ENCODE results near the gene LRP10. TPM values are rescaled to one million over a fixed set of nuclear protein-coding genes. Genes with fewer than 3 reads are reported as not detected.

The LRP10 gene
- total RNA-seq, 2 donors from 2014 or later: 204 to 222 TPM

GRCh38 chr14:22829661-22830442 is 41.7 kb upstream of the LRP10 start, which contains the start of gene MRPL52:
Gene MRPL52, plus strand, starts transcription at chr14:22829887. Its CDS starts 26 bp downstream, at chr14:22829913.
- no peaks in the 10 kb centered on the region for H3K27me3 ChIP-seq
- DNase-seq: peak; percentile 93
- peak within 1 kb of the TSS; percentile 85 to 91 for H3K9ac ChIP-seq (ENCODE audit: low read depth in 2 of 2, low read length in 2 of 2)
- peak within 1 kb of the TSS; percentile 71 for H3K27ac ChIP-seq
- no peaks in the 10 kb centered on the region for H3K4me1 ChIP-seq
- H3K9me3 ChIP-seq: no peaks in the 10 kb centered on the region
- intact Hi-C loops (cut with DNase I): no loop called here
- TF ChIP-seq CTCF (IDR thresholded peaks at IDR 0.05): no peak
- no peaks in the 10 kb centered on the region for H3K36me3 ChIP-seq
- H3K4me3 ChIP-seq: peak within 1 kb of the TSS; percentile 83

- intact Hi-C loops (cut with DNase I): no loop called here
- DNase-seq: no peak
- no peaks in the 10 kb centered on the region for H3K27me3 ChIP-seq
- H3K36me3 ChIP-seq: no peaks in the 10 kb centered on the region
- H3K9me3 ChIP-seq: no peaks in the 10 kb centered on the region
- no peak overlapping the region for H3K27ac ChIP-seq
- H3K4me3 ChIP-seq: peak overlapping the region; percentile 83
- TF ChIP-seq CTCF (IDR thresholded peaks at IDR 0.05): no peak
- H3K9ac ChIP-seq (ENCODE audit: low read depth in 2 of 2, low read length in 2 of 2): peak overlapping the region; percentile 85 to 91
- no peaks in the 10 kb centered on the region for H3K4me1 ChIP-seq
Measured at GRCh38 chr14:22830443-22831010, 41.0 kb upstream of the LRP10 start.

GRCh38 chr14:22835505-22835904 is 36.0 kb upstream of the LRP10 start:
- no peak for TF ChIP-seq CTCF (IDR thresholded peaks at IDR 0.05)
- Histone ChIP-seq H3K4me3 (no peak overlapping the region), H3K9ac (ENCODE audit: low read depth in 2 of 2, low read length in 2 of 2) (peak overlapping the region; percentile 94 to 96), H3K9me3 (no peaks in the 10 kb centered on the region), H3K27me3 (no peaks in the 10 kb centered on the region), H3K4me1 (peaks cover 3% of the 10 kb centered on the region), H3K27ac (no peak overlapping the region), H3K36me3 (no peaks in the 10 kb centered on the region)
- intact Hi-C loops (cut with DNase I): no loop called here
- DNase-seq: no peak

- H3K4me1 ChIP-seq: peaks cover 3% of the 10 kb centered on the region
- no peaks in the 10 kb centered on the region for H3K9me3 ChIP-seq
- peak within 1 kb of the TSS; percentile 94 to 96 for H3K9ac ChIP-seq (ENCODE audit: low read depth in 2 of 2, low read length in 2 of 2)
- H3K36me3 ChIP-seq: peaks cover 3% of the 10 kb centered on the region
- TF ChIP-seq CTCF (IDR thresholded peaks at IDR 0.05): no peak
- peak within 1 kb of the TSS; percentile 87 for H3K27ac ChIP-seq
- DNase-seq: peak; percentile 84
- H3K27me3 ChIP-seq: no peaks in the 10 kb centered on the region
- intact Hi-C loops (cut with DNase I): no loop called here
- peak within 1 kb of the TSS; percentile 76 for H3K4me3 ChIP-seq
Measured at GRCh38 chr14:22836301-22837113, 35.0 kb upstream of the LRP10 start, which contains the start of gene MMP14. Gene MMP14, plus strand, starts transcription at chr14:22836585. Its CDS starts 233 bp downstream, at chr14:22836818.

GRCh38 chr14:22837114-22837749 is 34.3 kb upstream of the LRP10 start:
- peaks cover 3% of the 10 kb centered on the region for H3K4me1 ChIP-seq
- intact Hi-C loops (cut with DNase I): no loop called here

More at GRCh38 chr14:22837114-22837749, 34.3 kb upstream of the LRP10 start:
- Histone ChIP-seq H3K9ac (ENCODE audit: low read depth in 2 of 2, low read length in 2 of 2) (peak overlapping the region; percentile 94 to 96), H3K27me3 (no peaks in the 10 kb centered on the region), H3K4me3 (peak overlapping the region; percentile 76), H3K36me3 (peaks cover 11% of the 10 kb centered on the region), H3K27ac (peak overlapping the region; percentile 87), H3K9me3 (no peaks in the 10 kb centered on the region)
- DNase-seq: peak; percentile 65
- no peak for TF ChIP-seq CTCF (IDR thresholded peaks at IDR 0.05)
